ENCODE data around the gene TRIM25. TPM values are rescaled to one million over a fixed set of nuclear protein-coding genes. Genes with fewer than 3 reads are reported as not detected.
"Not testable (repeated sequence)": the region's sequence is repeated elsewhere in the genome, so short reads cannot be mapped to it uniquely, and the experiment has no call there.

TRIM25 gene
- total RNA-seq, 2 donors from 2014 or later: 18.8 to 21.3 TPM

GRCh38 chr17:56945938-56946505, 32.2 kb upstream of the TRIM25 start:
- Histone ChIP-seq H3K27me3 (ENCODE audit: control insufficient read depth, insufficient read depth, low read length, poor library complexity, severe bottlenecking) (no peaks in the 10 kb centered on the region), H3K36me3 (ENCODE audit: control insufficient read depth, insufficient read depth, low read length) (peaks cover 81% of the 10 kb centered on the region), H3K4me1 (ENCODE audit: control insufficient read depth, insufficient read depth, low read length) (no peaks in the 10 kb centered on the region), H3K9me3 (ENCODE audit: control insufficient read depth, low read length) (no peaks in the 10 kb centered on the region), H3K4me3 (ENCODE audit: low read length) (no peak overlapping the region), H3K9ac (ENCODE audit: extremely low read depth, low read length, poor library complexity, severe bottlenecking) (no peak overlapping the region), H3K27ac (ENCODE audit: low read depth, low read length) (no peak overlapping the region)
- 93 to 100% methylated on average over 1 to 2 of the region's 3 CpGs for WGBS, 2 experiments (ENCODE audit: insufficient coverage in 1 of 2, insufficient read length in 1 of 2)
- Mint-ChIP-seq H3K9me3 (no peaks in the 10 kb centered on the region), H3K36me3 (ENCODE audit: low read depth) (peaks cover 81% of the 10 kb centered on the region), H3K27me3 (ENCODE audit: insufficient read depth) (no peaks in the 10 kb centered on the region), H3K27ac (no peak overlapping the region), H3K4me3 (no peak overlapping the region), H3K4me1 (no peaks in the 10 kb centered on the region)
- no peak for DNase-seq
- TF ChIP-seq CTCF (conservative IDR thresholded peaks at IDR 0.05): no peak

GRCh38 chr17:56943505-56944125, 29.8 kb upstream of the TRIM25 start:
- Histone ChIP-seq H3K27me3 (ENCODE audit: control insufficient read depth, insufficient read depth, low read length, poor library complexity, severe bottlenecking) (no peaks in the 10 kb centered on the region), H3K4me3 (ENCODE audit: low read length) (no peak overlapping the region), H3K9ac (ENCODE audit: extremely low read depth, low read length, poor library complexity, severe bottlenecking) (no peak overlapping the region), H3K4me1 (ENCODE audit: control insufficient read depth, insufficient read depth, low read length) (no peaks in the 10 kb centered on the region), H3K27ac (ENCODE audit: low read depth, low read length) (no peak overlapping the region), H3K36me3 (ENCODE audit: control insufficient read depth, insufficient read depth, low read length) (peaks cover 64% of the 10 kb centered on the region), H3K9me3 (ENCODE audit: control insufficient read depth, low read length) (no peaks in the 10 kb centered on the region)
- Mint-ChIP-seq H3K27me3 (ENCODE audit: insufficient read depth) (no peaks in the 10 kb centered on the region), H3K4me1 (no peaks in the 10 kb centered on the region), H3K27ac (no peak overlapping the region), H3K9me3 (no peaks in the 10 kb centered on the region), H3K4me3 (no peak overlapping the region), H3K36me3 (ENCODE audit: low read depth) (peaks cover 76% of the 10 kb centered on the region)
- WGBS, 2 experiments (ENCODE audit: insufficient coverage in 1 of 2, insufficient read length in 1 of 2): 93 to 94% methylated on average over 8 to 10 of the region's 10 CpGs
- DNase-seq: peak; percentile 23
- no peak for TF ChIP-seq CTCF (conservative IDR thresholded peaks at IDR 0.05)

- Histone ChIP-seq H3K9me3 (ENCODE audit: control insufficient read depth, low read length) (no peaks in the 10 kb centered on the region), H3K36me3 (ENCODE audit: control insufficient read depth, insufficient read depth, low read length) (peaks cover 70% of the 10 kb centered on the region), H3K4me1 (ENCODE audit: control insufficient read depth, insufficient read depth, low read length) (no peaks in the 10 kb centered on the region), H3K27ac (ENCODE audit: low read depth, low read length) (no peak overlapping the region), H3K9ac (ENCODE audit: extremely low read depth, low read length, poor library complexity, severe bottlenecking) (no peak overlapping the region), H3K4me3 (ENCODE audit: low read length) (no peak overlapping the region), H3K27me3 (ENCODE audit: control insufficient read depth, insufficient read depth, low read length, poor library complexity, severe bottlenecking) (no peaks in the 10 kb centered on the region)
- 59 to 82% methylated on average over 8 to 11 of the region's 11 CpGs for WGBS, 2 experiments (ENCODE audit: insufficient coverage in 1 of 2, insufficient read length in 1 of 2)
- H3K27ac Mint-ChIP-seq: peak overlapping the region; percentile 48
- peak; percentile 67 for DNase-seq
- peak; percentile 81 for TF ChIP-seq CTCF (conservative IDR thresholded peaks at IDR 0.05)
- no peaks in the 10 kb centered on the region for H3K4me1 Mint-ChIP-seq
- H3K4me3 Mint-ChIP-seq: no peak overlapping the region
- H3K9me3 Mint-ChIP-seq: no peaks in the 10 kb centered on the region
- H3K27me3 Mint-ChIP-seq (ENCODE audit: insufficient read depth): no peaks in the 10 kb centered on the region
- H3K36me3 Mint-ChIP-seq (ENCODE audit: low read depth): peaks cover 81% of the 10 kb centered on the region
Measured at GRCh38 chr17:56939869-56940484, 26.1 kb upstream of the TRIM25 start.

- H3K27ac Mint-ChIP-seq; H3K27me3 ChIP-seq (ENCODE audit: control insufficient read depth, insufficient read depth, low read length, poor library complexity, severe bottlenecking); H3K4me3 Mint-ChIP-seq; H3K27me3 Mint-ChIP-seq (ENCODE audit: insufficient read depth); H3K4me1 Mint-ChIP-seq; H3K9me3 ChIP-seq (ENCODE audit: control insufficient read depth, low read length); H3K4me1 ChIP-seq (ENCODE audit: control insufficient read depth, insufficient read depth, low read length); H3K27ac ChIP-seq (ENCODE audit: low read depth, low read length); H3K9me3 Mint-ChIP-seq; H3K9ac ChIP-seq (ENCODE audit: extremely low read depth, low read length, poor library complexity, severe bottlenecking); DNase-seq; H3K4me3 ChIP-seq (ENCODE audit: low read length): not testable (repeated sequence)
- peaks cover 80% of the 10 kb centered on the region for H3K36me3 Mint-ChIP-seq (ENCODE audit: low read depth)
- WGBS, 2 experiments (ENCODE audit: insufficient coverage in 1 of 2, insufficient read length in 1 of 2): 97 to 100% methylated on average over 2 to 5 of the region's 5 CpGs
- H3K36me3 ChIP-seq (ENCODE audit: control insufficient read depth, insufficient read depth, low read length): peaks cover 66% of the 10 kb centered on the region
Measured at GRCh38 chr17:56938206-56938605, 24.4 kb upstream of the TRIM25 start.

Measured in endodermal cell (in vitro differentiated cells).